H7 (cell line): ENCODE measurements around the gene RBM33. TPM values are rescaled to one million over a fixed set of nuclear protein-coding genes. Genes with fewer than 3 reads are reported as not detected.

Experiments
- DNase-seq: peaks from one replicate; pipeline ENCODE4 v3.0.0; 2012
- H3K27me3 ChIP-seq: 2 replicates; pipeline ENCODE4 v1.6.0; 2011; ENCODE audit warnings: mild to moderate bottlenecking, low read length; ENCODE audit not compliant: control insufficient read depth, insufficient read depth
- H3K36me3 ChIP-seq: replicated peaks from 2 replicates; pipeline ENCODE4 v1.5.1; 2011; ENCODE audit warnings: low read length; ENCODE audit not compliant: control insufficient read depth, insufficient read depth
- H3K4me3 ChIP-seq: 2 replicates; pipeline ENCODE4 v1.5.1; 2011; ENCODE audit warnings: low read depth, mild to moderate bottlenecking, control low read depth, low read length, moderate library complexity; ENCODE audit not compliant: insufficient read depth
- total RNA-seq: library from RNA; depleted of rRNA; stranded (reverse); fragments of >200 nt; shearing (Covaris generic); gene quantifications from 2 replicates; pipeline ENCODE4 v1.2.3, GENCODE V29; 2014; rRNA removed

RBM33 gene, protein sequence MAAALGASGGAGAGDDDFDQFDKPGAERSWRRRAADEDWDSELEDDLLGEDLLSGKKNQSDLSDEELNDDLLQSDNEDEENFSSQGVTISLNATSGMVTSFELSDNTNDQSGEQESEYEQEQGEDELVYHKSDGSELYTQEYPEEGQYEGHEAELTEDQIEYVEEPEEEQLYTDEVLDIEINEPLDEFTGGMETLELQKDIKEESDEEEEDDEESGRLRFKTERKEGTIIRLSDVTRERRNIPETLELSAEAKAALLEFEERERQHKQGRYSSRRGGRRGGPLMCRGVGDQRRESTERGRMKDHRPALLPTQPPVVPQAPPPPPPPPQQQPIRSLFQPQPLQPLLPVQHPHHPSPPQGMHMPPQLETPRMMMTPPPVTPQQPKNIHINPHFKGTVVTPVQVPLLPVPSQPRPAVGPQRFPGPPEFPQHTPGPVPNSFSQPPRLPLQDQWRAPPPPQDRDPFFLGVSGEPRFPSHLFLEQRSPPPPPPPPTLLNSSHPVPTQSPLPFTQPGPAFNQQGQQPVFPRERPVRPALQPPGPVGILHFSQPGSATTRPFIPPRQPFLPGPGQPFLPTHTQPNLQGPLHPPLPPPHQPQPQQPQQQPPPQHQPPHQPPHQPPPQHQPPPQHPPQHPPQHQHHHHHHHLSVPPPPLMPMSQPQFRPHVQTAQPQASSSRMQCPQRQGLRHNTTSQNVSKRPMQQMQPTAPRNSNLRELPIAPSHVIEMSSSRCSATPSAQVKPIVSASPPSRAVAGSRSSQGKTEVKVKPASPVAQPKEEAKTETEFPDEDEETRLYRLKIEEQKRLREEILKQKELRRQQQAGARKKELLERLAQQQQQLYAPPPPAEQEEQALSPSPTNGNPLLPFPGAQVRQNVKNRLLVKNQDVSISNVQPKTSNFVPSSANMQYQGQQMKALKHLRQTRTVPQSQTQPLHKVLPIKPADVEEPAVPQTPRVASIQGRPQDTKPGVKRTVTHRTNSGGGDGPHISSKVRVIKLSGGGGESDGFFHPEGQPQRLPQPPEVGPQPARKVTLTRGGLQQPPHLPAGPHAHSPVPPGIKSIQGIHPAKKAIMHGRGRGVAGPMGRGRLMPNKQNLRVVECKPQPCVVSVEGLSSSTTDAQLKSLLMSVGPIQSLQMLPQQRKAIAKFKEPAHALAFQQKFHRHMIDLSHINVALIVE
- 15.4 and 22.3 TPM in 2 replicates for total RNA-seq

GRCh38 chr7:155644178-155644970 is at the start of gene RBM33:
TSS of gene RBM33 (plus strand) at chr7:155644661. CDS start at chr7:155644877, 216 bp downstream.
- peaks cover 3% of the 10 kb centered on the region for H3K36me3 ChIP-seq
- no peaks in the 10 kb centered on the region for H3K27me3 ChIP-seq
- peak; percentile 90 for DNase-seq
- peak within 1 kb of the TSS; percentile 99 for H3K4me3 ChIP-seq

- Histone ChIP-seq H3K27me3 (no peaks in the 10 kb centered on the region), H3K36me3 (no peaks in the 10 kb centered on the region), H3K4me3 (no peak overlapping the region)
- peak; percentile 83 for DNase-seq
These were observed 49.5 kb upstream of the RBM33 start for GRCh38 chr7:155594961-155595366.

GRCh38 chr7:155597753-155598140 is 46.7 kb upstream of the RBM33 start:
- no peak for DNase-seq
- no peaks in the 10 kb centered on the region for H3K36me3 ChIP-seq
- no peak overlapping the region for H3K4me3 ChIP-seq
- H3K27me3 ChIP-seq, result no peaks in the 10 kb centered on the region

- Histone ChIP-seq H3K4me3 (no peak overlapping the region), H3K36me3 (no peaks in the 10 kb centered on the region), H3K27me3 (no peaks in the 10 kb centered on the region)
- DNase-seq, result peak; percentile 85
These were observed 45.7 kb upstream of the RBM33 start for GRCh38 chr7:155598810-155599210.

DNA sequence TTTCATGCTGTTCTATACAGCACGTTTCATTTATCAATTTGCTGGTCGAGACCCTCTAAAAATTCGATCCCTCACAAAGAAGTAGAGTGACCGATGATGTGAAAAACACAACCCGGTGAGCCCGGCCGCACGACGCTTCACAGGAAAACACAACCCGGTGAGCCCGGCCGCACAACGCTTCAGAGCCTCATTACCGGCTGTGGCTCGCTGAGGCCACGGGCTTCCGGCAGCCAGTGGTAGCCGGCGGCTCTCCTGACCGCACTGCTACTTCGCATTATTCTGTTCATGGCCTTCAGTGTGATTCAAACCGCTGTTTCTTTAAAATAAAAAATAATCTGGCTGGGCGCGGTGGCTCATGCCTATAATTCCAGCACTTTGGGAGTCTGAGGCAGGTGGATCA is 42.3 kb upstream of the RBM33 start:
- DNase-seq, result no peak
- Histone ChIP-seq H3K36me3 (no peaks in the 10 kb centered on the region), H3K27me3 (no peaks in the 10 kb centered on the region), H3K4me3 (no peak overlapping the region)

DNA sequence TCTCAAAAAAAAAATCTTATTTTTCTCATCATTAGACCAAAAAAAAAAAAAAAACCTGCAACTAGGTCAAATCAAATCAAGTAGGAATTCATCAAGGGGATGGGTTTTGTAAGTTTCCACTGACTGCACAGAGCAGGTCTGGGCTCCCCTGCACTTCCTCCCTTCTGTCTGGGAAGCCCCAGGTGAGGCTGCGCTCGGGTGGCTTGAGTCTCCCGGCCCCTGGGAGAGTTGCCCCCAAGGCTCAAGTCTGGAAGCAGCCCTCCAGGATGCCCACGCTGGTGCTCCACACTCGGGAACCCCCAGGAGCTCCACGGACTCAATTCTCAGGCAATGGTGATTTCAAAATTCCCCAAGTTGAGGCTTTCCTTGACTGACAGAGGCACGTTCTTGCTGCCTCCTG is 41.7 kb upstream of the RBM33 start:
- DNase-seq, result no peak
- H3K36me3 ChIP-seq, result no peaks in the 10 kb centered on the region
- no peaks in the 10 kb centered on the region for H3K27me3 ChIP-seq
- no peak overlapping the region for H3K4me3 ChIP-seq

DNA sequence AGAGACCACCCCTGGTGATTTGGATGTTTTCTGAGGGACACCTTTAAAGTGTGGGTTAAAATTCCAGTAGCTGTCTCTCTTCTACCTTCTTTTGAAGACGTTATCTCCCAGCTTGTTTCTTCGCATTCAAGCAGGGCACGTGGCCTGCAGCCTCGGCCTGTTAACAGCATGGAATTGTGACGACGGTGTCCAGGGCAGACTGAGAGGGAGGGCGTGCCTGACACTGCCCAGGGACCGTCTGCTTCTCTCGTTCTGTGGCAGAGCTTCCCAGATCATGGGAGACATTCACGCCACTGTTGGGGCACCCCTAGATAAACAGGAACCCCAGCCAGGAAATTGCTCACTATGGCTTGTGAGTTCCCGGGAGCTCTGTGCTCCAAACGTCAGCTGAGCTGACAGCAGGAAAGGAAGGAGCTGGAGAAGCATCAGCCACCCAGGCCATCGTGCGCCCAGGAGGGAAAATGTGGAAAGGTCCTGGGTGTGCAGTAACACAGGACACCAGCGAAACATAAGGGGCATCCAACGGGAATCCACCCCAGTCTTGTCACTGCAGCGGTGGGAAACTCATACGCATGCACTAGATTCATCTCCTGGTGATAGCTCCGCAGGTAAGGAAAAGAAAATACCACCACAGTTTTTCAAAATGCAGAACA is 41.1 kb upstream of the RBM33 start:
- H3K4me3 ChIP-seq, result no peak overlapping the region
- H3K27me3 ChIP-seq, result no peaks in the 10 kb centered on the region

GRCh38 chr7:155603858-155604503 is 40.5 kb upstream of the RBM33 start:
- no peak overlapping the region for H3K4me3 ChIP-seq
- no peaks in the 10 kb centered on the region for H3K36me3 ChIP-seq
- H3K27me3 ChIP-seq, result no peaks in the 10 kb centered on the region
- DNase-seq, result no peak

More for the DNA sequence above, 41.1 kb upstream of the RBM33 start:
- no peaks in the 10 kb centered on the region for H3K36me3 ChIP-seq
- no peak for DNase-seq

- H3K36me3 ChIP-seq, result no peaks in the 10 kb centered on the region
- DNase-seq, result no peak
- no peak overlapping the region for H3K4me3 ChIP-seq
- H3K27me3 ChIP-seq, result no peaks in the 10 kb centered on the region
These were observed 39.9 kb upstream of the RBM33 start for GRCh38 chr7:155604504-155604997.

- no peaks in the 10 kb centered on the region for H3K36me3 ChIP-seq
- H3K27me3 ChIP-seq, result no peaks in the 10 kb centered on the region
- DNase-seq, result no peak
- no peak overlapping the region for H3K4me3 ChIP-seq
These were observed 35.3 kb upstream of the RBM33 start for GRCh38 chr7:155609185-155609584.

GRCh38 chr7:155610633-155611193 is 33.7 kb upstream of the RBM33 start:
- Histone ChIP-seq H3K27me3 (no peaks in the 10 kb centered on the region), H3K4me3 (no peak overlapping the region), H3K36me3 (no peaks in the 10 kb centered on the region)
- no peak for DNase-seq

DNA sequence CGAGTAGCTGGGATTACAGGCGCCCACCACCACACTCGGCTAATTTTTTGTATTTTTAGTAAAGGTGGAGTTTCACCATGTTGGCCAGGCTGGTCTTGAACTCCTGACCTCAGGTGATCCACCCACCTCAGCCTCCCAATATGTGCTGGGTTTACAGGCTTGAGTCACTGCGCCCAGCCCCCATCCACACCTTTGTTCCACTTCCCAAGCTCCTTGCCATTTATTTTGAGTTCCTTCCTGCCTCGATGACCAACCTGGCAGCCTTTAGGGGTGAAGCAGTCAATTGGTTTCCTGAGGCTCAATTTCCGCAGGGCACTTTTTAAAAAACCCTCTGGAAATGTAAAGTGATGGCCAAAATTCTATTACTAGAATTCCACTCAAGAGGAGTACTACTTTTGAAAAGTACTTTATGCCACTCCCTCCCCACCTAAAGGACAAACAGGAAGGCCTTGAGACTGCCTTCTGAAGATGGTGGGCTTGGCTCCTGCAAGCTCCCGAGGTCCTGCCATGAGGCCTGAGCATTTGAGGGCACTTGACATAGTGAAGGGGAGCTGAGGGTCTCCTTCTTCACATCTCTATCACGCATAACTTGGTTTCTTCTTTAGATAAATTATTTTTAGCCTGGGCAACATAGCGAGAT is 32.5 kb upstream of the RBM33 start:
- Histone ChIP-seq H3K27me3 (no peaks in the 10 kb centered on the region), H3K4me3 (no peak overlapping the region), H3K36me3 (no peaks in the 10 kb centered on the region)
- no peak for DNase-seq
